HG02610 (cell line): ENCODE measurements around the gene HPCAL1.

ENCODE experiments used
- ATAC-seq: cut with Tn5 transposase; IDR thresholded peaks from one replicate; pipeline ENCODE4 v1.9.1; 2021; ENCODE audit warnings: mild to moderate bottlenecking, moderate library complexity; ENCODE audit not compliant: unreplicated experiment

Gene HPCAL1

DNA sequence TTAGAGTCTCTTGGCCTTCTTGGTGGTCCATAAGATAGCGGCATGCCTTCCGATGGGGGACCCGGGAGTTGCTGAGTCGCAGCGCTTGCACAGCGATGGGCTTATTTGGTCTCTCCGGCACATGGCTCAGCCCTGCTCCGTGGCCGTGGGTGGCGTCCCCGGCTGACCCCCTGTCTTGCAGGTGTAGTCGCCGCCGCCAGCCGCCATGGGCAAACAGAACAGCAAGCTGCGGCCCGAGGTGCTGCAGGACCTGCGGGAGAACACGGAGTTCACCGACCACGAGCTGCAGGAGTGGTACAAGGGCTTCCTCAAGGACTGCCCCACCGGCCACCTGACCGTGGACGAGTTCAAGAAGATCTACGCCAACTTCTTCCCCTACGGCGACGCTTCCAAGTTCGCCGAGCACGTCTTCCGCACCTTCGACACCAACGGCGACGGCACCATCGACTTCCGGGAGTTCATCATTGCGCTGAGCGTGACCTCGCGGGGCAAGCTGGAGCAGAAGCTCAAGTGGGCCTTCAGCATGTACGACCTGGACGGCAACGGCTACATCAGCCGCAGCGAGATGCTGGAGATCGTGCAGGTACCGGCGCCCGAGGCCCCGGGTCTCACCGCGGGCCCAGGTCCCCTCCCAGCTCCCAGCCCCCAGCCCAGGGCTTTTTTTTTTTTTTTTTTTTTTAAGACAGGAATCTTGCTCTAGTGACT lies 117.0 kb downstream of the HPCAL1 start:
- no peak for ATAC-seq

DNA sequence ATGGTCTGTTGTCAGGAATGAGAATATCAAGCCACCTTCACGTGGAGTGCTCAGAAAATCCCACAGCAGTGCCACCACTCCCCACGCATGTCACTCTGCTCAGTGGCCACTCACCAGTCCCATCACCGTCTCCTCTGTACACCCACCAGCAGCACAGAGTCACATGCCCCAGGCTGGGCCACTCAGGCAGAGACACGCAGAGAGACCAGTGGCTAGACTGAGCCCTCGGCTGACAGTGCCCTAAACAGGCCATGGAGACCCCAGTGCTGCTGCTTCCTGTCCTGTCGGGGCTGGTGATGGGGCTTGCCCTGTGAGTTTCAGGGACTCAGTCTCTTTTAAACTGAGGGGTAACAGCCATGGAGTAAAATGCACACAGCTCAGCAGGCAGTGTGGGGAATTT lies 119.5 kb downstream of the HPCAL1 start:
- ATAC-seq: no peak

DNA sequence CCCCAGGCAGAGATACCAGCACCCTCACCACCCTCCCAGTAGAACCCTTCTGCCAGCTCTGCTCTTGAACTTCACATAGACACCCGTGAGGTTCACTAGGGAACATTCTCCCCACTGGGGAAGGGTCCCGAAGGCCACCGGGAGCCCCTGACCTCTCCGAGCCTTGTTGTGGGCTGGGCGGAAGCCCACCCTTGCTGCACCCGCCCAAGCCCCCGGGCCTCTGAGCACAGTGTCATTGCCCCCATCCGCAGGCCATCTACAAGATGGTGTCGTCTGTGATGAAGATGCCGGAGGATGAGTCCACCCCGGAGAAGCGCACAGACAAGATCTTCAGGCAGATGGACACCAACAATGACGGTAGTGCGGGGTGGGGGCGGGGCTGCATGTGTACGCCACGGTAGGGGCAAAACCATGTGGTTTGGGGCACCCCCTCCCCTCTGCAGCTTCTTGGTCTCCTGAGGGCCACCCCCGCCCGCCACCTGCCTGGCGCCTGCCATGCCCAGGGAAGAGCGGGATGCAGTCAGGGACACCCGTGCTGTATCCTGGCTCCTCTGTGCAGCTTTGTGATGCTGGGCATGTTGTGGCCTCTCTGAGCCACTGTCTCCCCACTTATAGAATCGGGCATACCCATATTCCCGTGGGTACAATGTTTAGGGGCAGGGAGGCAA lies 120.2 kb downstream of the HPCAL1 start:
- no peak for ATAC-seq

DNA sequence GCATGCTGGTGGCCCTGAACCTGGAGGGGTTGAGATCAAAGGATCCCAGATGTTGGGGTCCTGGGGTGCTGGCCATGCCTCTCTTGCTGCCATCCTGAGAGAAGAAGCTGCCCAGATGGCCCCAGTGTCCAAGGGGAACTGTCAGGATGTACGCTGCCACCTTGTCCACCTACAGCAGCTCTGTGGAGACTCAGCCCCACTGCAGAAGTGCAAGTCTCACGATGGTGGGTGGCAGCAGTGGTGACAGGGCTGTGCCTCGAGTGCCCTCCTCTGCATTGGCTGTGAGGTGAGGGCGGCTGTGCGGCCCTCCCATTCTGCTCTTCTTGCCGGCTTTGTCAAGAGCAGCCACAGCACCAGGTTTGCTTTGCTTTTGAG lies 120.7 kb downstream of the HPCAL1 start:
- ATAC-seq: no peak

DNA sequence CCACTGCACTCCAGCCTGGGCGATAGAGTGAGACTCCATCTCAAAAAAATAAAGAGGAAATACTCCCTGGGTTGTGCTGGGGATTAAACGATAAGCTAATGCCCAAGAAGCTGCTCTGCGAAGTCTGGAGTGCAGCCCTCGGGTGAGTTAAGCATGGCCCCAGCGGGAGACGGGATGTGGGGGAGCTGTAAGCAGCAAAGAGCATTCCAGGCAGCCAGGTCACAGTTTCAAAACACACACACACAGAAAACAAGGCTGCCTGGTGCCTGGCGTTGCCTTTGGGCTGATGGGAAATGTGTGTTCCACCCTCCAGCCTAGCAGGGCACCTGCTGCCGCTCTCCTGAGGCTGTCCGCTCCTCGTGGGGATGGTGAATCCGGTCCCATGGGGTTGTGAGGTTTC lies 121.3 kb downstream of the HPCAL1 start:
- no peak for ATAC-seq

DNA sequence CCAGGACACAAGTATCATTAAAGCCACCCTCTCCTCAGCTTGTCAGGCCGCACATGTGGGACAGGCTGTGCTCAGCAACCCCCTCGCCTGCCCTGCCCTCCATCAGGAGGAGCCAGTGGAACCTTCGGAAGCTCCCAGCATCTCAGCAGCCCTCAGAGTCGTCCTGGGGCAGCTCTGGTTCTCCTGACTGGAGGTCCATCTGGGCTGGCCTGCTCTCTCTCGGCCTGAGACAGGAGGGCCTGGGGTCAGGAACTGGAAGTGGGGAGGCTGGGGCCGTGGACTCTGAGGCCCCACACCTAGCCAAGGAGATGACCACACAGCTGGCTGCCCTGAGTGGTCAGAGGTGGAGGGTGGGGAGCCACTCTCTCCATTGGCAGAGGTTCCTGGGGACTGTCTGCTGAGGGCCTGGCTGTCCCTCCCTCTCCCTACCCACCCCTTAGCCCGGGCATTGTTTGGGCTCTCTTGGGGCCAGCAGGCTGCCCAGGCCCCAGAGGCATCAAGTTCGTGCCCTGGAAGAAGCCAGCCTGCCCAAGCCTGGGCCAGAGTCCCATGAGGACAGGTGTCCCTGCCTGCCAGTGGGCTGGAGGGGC lies 122.3 kb downstream of the HPCAL1 start:
- ATAC-seq: no peak

DNA sequence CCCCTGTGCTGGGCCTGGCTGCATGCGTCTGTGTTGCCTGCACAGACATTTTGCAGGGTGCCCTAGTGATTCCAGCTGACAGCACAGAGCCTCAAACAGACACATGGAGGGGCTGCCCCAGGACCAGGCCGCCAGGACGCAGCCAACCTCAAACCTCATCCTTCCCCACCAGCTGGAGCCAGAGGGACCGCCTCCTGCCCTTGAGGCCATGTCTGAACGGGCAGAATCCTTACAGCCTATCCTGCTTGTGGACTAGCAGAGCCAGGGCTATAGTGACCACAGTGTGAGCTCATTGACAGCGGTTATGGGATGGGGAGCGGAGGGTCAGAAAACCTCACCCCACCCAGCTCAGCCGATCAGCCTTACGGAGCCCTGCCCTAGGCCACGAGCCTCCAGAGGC lies 123.0 kb downstream of the HPCAL1 start:
- ATAC-seq: no peak

DNA sequence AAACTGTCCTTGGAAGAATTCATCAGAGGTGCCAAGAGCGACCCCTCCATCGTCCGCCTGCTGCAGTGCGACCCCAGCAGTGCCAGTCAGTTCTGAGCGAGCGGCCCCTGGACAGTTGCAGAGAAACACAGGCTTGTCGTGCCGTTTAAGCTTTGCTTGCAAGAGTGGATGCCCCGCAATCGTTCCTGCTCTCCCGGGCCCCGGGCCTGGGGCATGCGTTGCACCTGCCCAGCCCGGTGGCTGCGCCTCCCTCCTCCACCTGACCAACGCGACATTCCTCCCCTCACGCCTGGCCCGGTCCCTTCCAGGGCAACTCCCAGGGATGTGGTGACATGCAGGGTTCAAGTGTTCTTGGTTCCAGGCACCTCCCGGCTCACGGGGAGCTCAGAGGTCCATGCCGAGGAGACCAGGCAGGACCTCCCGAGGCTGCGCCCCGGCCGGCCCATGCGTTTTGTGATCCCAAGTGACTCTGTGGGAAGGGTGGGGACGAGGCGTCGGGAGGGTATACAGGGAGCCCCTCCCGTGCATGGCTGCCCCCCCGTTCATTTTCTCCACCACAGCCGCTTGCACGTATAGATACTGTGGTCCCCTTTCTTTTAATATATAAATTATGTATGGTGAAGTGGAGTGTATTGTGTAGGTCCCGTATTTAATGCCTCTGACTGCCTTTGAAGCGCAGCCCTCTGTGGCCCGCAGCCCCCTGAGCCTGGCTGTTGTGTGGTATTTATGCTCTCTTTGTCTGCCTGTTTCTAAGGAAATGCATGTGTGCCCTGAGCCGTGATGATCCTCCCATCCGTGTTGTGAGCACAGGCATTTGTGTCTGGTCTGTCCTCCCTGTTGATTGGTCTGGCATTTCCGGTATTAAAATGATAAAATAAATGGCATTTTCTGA lies 124.3 kb downstream of the HPCAL1 start:
- no peak for ATAC-seq

DNA sequence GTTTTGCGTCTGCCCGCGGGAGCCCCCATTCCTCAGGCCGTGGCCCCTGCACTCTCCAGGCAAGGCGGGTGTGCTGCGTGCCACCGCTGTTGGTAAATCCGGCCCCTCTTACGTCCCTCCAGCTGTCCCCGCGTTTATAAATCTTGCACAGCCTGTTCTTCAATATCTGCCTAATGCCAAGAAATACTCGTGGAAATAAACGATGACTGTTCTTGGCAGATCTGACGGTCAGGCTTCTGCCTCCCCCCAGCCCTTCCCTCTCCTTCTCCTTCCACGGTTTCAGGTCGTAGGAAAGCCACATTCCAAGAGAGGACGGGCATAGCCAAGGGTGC lies 124.9 kb downstream of the HPCAL1 start:
- ATAC-seq: no peak

DNA sequence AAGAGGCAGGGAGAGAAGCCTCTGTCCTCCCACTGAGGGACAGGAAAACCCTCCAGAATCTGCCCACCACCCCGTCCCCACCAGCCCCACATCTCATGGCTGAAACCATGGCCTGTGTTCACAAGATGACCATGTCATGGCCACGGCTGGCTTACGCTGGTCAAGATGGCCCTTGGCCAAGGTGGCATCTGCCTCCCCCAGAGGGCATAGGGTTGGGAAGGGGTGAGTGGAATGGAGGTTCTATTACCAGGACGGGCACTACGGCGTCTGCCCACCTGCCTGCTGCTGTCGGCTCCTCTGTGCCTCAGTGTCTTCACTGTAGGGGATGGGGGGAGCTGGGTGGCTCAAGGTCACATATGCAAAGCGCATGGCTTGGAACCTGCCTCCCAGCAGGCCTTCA lies 125.7 kb downstream of the HPCAL1 start:
- no peak for ATAC-seq

DNA sequence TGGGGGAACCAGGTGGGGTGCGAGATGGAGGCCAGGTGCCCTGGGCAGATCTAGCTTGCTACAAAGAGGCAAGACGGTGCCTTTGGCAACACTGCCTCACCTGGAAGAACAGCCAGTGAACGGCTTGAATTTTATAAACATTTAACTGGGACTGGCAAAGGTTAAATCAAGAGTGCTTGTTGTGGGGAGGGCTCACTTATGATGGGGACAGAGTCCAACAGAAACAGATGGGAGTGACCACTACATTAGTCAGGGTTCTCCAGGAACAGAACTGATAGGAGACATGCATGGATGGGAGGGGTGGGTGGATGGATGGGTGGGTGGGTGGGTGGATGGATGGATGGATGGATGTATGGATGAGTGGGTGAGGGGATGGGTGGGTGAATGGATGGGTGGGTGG lies 126.2 kb downstream of the HPCAL1 start:
- no peak for ATAC-seq

DNA sequence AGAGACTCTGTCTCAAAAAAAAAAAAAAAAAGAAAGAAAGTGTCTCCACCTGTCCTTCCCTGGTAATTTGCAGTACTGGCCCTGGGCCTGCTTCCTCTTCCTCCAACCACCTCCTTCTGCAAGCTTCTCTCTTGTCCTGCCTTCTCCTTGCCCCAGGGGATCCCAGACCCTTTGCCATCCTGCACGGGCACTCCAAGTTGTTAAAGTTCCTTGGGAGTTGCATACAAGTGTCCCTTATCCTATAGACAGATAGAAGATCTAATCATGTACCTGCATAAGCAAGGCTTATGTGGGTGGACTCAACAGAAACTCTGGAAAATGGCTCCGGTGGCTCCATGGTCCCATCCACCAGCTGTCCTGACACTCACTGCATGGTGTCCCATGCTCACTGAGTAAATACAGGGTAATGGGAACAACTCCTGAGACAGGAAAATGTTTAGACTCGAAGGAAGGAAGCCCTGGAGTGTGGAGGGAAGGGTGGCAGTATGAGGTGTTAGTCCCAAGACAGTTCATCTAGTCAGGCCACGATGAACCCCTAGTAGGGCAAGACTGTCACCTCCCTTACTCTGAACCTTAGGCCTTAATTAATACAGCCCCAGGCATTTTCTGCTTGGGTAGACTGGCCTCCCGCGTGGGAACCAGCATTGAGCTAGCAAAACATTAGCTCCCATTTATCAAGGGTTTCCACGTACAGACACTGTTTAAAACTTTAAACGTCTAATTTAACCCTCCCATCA lies 128.3 kb downstream of the HPCAL1 start:
- no peak for ATAC-seq

DNA sequence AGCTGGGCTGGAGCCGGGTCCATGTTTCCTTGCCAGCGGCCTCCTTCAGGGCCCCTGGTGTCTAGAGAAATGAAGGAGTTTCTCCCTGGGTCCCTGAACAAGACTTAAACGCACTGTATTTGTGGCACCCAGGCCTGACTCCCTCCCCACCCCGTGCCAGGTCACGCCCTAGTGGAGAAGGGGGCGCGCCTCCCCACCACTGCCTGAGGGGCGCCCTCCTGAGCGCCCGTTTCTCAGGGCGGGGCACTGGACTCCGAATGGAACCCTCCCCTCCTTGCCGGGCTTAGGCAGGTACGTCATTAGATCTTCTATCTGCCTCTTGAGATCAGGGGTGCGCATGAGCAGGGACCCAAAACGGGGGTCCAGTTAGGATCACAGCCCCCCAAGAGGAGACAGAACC lies 129.1 kb downstream of the HPCAL1 start:
- no peak for ATAC-seq

DNA sequence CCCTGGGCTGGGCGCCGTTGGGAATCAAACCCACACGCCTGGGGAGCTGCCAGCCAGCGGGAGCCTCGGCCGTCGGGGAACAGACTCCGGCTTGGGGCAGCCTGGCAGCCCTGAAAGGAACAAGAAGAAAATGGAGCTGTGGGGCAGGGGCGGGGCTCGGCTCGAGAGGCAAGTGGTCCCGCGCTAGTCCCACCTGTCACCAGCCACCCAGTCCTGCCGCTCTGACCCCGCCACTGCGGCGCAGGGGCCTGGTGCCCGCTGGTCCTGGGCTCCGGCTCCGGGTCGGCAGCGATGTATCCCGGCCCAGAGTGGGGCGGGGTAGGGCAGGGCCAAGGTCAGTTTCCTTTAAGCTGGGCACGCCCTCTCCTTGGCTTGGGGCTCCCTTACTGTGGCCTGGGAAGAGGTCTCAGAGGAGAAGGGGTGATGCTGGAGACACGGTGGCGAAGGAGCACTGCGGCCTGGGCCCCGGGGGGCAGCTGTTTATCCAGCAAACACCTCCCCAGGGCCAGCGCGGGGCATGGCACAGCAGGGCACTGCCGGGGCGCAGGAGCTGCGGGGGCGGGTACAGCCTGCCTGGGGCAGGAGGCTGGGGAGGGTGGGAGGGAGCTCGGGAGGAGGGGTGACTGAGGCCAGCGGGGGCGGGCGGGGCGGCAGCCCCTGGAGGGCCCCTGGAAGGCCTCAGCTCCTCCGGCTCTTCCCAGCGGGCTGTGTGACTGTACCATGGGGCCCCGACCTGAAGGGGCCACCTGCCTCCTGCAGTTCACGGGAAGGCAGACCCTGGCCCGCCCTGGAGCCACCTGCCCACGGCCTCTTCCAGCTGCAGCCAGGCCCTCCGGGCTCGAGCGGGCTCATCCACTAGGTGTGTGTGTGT lies 129.8 kb downstream of the HPCAL1 start:
- no peak for ATAC-seq

DNA sequence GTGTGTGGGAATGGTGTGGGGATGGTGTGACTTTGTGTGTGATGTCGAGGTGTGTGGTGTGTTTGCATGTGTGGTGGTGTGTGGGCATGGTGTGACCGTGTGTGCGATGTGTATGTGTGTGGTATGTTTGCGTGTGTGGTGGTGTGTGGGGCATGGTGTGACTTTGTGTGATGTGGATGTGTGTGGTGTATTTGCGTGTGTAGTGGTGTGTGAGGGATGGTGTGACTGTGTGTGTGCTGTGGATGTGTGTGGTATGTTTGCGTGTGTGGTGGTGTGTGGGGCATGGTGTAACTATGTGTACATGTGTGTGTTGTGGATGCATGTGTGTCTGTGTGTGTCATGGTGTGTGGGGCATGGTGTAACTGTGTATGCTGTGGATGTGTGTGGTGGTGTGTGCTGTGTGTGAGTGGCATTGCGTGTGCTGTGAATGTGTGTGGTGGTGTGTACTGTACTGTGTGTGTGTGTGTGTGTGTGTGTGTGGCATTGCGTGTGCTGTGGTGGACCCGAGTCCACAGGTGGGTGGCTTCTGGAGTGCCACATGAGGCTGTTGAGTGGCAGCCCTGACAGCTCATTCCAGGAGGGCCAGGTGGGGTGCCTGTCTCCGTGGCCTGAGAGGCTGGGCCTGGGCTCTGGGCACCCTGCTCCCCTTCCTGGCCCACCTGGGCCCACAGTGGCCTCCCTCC lies 130.7 kb downstream of the HPCAL1 start:
- no peak for ATAC-seq

DNA sequence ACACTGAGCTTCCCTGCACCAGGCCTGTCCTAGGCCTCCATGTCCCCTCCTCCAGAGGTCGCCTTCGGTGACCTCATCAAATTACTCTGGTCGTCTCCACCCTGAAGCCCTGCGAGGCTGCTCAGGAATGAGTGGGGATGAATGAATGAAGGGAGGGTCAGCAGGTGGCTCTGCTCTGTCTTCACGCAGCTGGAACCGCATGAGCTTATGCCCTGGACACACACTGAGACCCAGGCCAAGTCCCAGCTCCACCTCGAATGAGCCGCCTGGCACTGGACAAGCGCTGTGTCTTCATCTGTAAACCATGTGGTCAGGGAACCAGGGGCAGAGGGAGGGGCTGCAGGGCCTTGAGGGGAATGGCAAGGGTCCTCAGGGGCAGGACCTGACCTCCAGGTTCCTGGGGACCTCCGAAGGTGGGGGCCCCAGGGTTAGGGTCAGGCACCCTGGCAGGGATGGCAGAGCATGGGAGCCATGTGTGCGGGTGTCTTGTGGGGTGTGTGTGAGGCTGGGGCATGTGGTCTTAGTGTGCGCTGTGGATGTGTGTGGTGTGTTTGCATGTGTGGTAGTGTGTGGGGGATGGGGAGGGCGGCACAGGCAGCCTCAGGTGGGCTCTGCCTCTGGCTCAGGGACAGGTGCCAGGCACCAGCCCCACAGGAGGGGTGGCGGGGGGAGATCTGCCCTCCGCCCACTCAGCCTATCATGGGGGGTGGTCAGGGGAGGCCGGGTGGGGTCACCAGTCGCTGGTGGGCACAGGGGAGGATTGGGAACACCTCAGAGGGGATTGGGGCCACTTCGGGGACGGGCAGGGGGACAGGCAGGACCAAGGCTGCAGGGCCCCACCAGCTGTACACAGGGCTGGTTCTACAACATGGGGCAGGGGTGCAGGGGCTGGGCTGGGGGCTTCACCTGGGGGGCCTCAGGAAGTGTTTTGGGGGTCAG lies 131.5 kb downstream of the HPCAL1 start:
- ATAC-seq: no peak

DNA sequence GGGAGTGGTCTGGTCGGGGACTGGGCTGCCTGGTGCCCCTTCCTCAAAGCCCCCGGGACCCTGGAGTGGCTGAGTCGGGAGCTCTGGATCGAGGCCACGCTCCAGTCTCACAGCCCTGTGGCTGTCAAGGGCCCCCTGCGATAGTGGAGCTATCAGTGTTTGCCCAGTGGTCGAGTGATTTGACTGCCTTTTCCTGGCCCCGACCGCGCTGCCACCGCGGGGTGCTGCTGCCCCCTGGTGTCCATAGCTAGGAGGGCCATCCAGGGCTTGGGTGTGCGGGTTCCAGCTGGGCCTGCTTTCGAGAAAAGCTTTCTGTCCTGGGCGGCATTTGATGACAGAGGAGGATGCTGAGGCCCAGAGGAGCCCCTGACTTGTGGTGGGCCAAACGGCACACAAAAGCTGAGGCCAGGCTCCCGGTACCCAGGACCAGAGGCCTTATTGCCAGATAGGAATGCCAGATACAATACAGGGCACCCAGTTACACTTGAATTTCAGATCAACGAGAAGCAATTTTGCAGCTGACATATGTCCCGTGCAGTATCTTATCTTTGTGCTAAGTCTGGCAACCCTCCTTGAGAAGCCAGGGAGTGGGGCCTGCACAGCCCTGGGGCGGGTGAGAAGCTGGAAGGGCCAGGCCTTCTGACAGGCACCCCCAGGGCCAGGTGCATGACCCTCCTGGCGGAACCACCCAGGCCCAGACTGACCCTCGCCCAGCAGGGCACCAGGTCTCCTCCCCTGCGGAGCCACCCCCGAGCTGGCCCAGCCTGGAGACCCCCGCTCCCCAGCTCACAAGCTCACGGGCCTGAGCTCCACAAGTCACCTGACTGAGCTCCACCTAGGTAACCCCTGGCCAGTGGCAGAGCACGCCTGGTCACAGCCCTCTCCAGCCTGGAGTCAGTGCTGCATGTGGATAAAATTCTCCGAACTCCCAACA lies 132.4 kb downstream of the HPCAL1 start:
- ATAC-seq: peak; percentile 77
